HFF-Myc (cell line): ENCODE results near the gene GIMAP8.

Experiments
- DNase-seq: peaks from one replicate; pipeline ENCODE4 v3.0.0-alpha.2; 2011; ENCODE audit warnings: low read depth; ENCODE audit errors: extremely low read depth
- H3K4me3 ChIP-seq: replicated peaks from 2 replicates; pipeline ENCODE4 v1.5.1; 2011; ENCODE audit warnings: low read depth, mild to moderate bottlenecking, control low read depth, low read length
- TF ChIP-seq, protein P1 (sequence below): IDR thresholded peaks from 2 replicates; pipeline ENCODE4 v1.5.1; 2012; ENCODE audit warnings: mild to moderate bottlenecking, low read depth, low read length, control low read depth; ENCODE audit errors: missing control alignments

GIMAP8 gene

GRCh38 chr7:150466477-150466876 lies 16.0 kb downstream of the GIMAP8 start:
- TF ChIP-seq, protein P1, sequence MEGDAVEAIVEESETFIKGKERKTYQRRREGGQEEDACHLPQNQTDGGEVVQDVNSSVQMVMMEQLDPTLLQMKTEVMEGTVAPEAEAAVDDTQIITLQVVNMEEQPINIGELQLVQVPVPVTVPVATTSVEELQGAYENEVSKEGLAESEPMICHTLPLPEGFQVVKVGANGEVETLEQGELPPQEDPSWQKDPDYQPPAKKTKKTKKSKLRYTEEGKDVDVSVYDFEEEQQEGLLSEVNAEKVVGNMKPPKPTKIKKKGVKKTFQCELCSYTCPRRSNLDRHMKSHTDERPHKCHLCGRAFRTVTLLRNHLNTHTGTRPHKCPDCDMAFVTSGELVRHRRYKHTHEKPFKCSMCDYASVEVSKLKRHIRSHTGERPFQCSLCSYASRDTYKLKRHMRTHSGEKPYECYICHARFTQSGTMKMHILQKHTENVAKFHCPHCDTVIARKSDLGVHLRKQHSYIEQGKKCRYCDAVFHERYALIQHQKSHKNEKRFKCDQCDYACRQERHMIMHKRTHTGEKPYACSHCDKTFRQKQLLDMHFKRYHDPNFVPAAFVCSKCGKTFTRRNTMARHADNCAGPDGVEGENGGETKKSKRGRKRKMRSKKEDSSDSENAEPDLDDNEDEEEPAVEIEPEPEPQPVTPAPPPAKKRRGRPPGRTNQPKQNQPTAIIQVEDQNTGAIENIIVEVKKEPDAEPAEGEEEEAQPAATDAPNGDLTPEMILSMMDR: no peak
- no peak overlapping the region for H3K4me3 ChIP-seq
- DNase-seq: no peak

- H3K4me3 ChIP-seq: no peak overlapping the region
- DNase-seq: no peak
- TF ChIP-seq, protein P1: no peak
Measured at GRCh38 chr7:150468241-150468640, 17.8 kb downstream of the GIMAP8 start.

GRCh38 chr7:150471886-150472285 lies 21.5 kb downstream of the GIMAP8 start:
- no peak overlapping the region for H3K4me3 ChIP-seq
- TF ChIP-seq, protein P1: no peak
- DNase-seq: no peak

- H3K4me3 ChIP-seq: no peak overlapping the region
- DNase-seq: no peak
- TF ChIP-seq, protein P1: no peak
Measured at GRCh38 chr7:150473902-150474301, 23.5 kb downstream of the GIMAP8 start.

DNA sequence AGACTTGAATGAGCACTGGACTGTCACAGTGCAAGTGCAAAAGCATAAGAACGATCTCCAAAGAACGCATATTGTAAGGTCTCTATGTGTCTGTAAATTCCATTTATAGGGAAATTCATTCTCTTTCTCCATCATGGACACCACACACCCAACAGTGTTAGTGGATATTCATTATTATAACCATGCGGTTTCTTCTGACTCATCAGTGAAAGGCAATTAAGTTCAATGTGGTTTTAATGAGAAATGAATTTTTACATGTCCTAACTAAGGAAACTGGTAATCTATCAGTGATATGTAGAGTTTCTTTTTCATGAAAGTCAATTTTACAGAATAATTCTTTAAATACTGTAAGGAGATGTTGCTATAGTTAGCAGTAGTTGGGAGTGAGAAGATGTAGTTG lies 25.9 kb downstream of the GIMAP8 start:
- no peak overlapping the region for H3K4me3 ChIP-seq
- TF ChIP-seq, protein P1: no peak
- DNase-seq: no peak

DNA sequence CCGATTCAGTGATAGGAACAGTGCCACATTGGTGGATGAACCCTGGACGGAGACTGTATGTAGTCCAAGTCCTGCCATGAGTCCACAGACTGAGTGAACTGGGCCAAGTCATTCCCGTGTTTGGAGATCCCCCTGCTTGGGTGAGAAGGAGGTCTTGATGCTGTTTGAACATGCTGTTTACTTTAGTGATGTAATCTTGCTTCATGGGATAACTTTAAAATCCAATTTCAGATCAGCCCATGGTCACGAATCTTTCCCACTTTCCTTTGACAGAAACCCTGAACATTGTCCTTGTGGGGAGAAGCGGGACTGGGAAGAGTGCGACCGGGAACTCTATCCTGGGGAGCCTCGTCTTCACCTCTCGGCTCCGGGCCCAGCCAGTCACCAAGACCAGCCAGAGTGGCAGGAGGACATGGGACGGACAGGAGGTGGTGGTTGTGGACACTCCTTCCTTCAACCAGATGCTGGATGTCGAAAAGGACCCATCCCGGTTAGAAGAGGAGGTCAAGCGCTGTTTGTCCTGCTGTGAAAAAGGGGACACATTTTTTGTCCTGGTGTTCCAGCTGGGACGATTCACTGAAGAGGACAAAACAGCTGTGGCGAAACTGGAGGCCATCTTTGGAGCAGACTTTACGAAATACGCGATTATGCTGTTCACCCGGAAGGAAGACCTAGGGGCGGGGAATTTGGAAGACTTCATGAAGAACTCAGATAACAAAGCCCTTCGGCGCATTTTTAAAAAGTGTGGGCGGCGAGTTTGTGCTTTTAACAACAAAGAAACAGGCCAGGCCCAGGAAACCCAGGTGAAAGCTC lies 26.6 kb downstream of the GIMAP8 start:
- TF ChIP-seq, protein P1: no peak
- H3K4me3 ChIP-seq: no peak overlapping the region
- DNase-seq: no peak
